Measurements from ENCODE around the gene DDIT4. TPM values are rescaled to one million over a fixed set of nuclear protein-coding genes. Genes with fewer than 3 reads are reported as not detected.

DDIT4 gene
- total and polyA plus RNA-seq, 2 experiments from 2014 or later = 114 to 136 TPM

DNA sequence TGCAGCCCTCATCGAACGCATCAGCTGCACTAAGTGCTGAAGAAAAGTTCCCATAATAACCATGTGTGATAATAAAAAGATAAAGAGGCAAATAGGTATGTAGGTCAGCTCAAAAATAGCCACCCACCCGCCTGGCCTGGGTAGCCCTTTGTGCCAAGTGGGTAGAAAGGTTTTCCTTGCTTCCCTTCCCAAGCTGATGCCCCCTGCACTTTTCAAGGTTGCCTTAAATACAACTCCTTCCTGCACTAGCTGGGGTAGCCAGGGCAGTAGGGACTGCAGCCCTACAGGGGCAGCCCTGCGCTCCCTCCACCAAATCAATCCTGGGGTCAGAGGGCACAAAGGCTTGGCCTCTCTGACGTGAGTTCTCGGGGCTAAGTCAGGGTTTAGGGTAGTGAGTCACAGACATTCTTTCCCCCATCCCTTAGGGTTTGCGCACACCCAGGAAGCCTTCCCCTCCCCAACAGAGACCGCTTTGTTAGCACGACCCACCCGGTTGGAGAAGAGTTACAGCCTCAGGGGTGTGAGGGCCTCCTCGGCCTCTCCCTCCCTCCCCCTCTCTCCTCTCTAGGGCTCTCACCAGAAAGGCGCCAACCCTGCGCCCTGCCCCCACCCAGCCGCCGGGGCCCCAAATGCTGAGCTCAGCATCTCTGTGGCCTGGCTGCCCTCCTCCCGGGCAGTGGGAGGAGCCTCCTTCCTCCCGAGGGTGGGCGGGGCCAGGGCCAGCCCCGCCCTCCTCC is 13.3 kb upstream of the DDIT4 start:
- peak overlapping the region; percentile 99 for H3K27ac Mint-ChIP-seq
- Histone ChIP-seq H3K4me1 (ENCODE audit: insufficient read depth) (peaks cover 29% of the 10 kb centered on the region), H3K36me3 (ENCODE audit: insufficient read depth) (no peaks in the 10 kb centered on the region), H3F3A (replicated peaks; ENCODE audit: low read depth) (peaks cover 24% of the 10 kb centered on the region), H3K4me2 (peak overlapping the region; percentile 92), H3K4me3 (peak overlapping the region; percentile 62; the same call in 1 of the 2 replicates), H3K79me2 (replicated peaks; ENCODE audit: insufficient read depth) (no peaks in the 10 kb centered on the region), H3K27ac (ENCODE audit: low read depth) (peak overlapping the region; percentile 96), H2AFZ (peak overlapping the region; percentile 15; the same call in 1 of the 2 replicates), H3K9me2 (ENCODE audit: insufficient read depth) (no peaks in the 10 kb centered on the region), H4K20me1 (replicated peaks; ENCODE audit: insufficient read depth) (no peaks in the 10 kb centered on the region), H3K27me3 (ENCODE audit: insufficient read depth) (no peaks in the 10 kb centered on the region)
- no peaks in the 10 kb centered on the region for H3K9me3 Mint-ChIP-seq
- TF ChIP-seq NANOG (IDR thresholded peaks at IDR 0.05; ENCODE audit: borderline replicate concordance) (no peak), POLR2AphosphoS5 (IDR thresholded peaks at IDR 0.05; ENCODE audit: low read depth) (0 out of 2 replicates have a peak, but pooled peaks have one; percentile 38), EZH2phosphoT487 (IDR thresholded peaks at IDR 0.05; ENCODE audit: unreplicated experiment) (no peak), CREB1 (CRISPR knock-in tag; IDR thresholded peaks at IDR 0.05; ENCODE audit: low read depth) (peak; percentile 58; the same call in 1 of the 2 replicates)
- TF ChIP-seq, protein P1, sequence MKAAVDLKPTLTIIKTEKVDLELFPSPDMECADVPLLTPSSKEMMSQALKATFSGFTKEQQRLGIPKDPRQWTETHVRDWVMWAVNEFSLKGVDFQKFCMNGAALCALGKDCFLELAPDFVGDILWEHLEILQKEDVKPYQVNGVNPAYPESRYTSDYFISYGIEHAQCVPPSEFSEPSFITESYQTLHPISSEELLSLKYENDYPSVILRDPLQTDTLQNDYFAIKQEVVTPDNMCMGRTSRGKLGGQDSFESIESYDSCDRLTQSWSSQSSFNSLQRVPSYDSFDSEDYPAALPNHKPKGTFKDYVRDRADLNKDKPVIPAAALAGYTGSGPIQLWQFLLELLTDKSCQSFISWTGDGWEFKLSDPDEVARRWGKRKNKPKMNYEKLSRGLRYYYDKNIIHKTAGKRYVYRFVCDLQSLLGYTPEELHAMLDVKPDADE (IDR thresholded peaks at IDR 0.05) = peak; percentile 14; the same call in 1 of the 2 replicates
- DNase-seq (ENCODE audit: low spot score) (peak; percentile 97), ATAC-seq (peak; percentile 89)
- H3K27me3 Mint-ChIP-seq (ENCODE audit: insufficient read depth, low read depth, poor library complexity) = peaks cover 29% of the 10 kb centered on the region
- no peaks in the 10 kb centered on the region for H3K36me3 Mint-ChIP-seq (ENCODE audit: low read depth)
- peaks cover 60% of the 10 kb centered on the region for H3K4me1 Mint-ChIP-seq
- peak overlapping the region; percentile 55 for H3K4me3 Mint-ChIP-seq

DNA sequence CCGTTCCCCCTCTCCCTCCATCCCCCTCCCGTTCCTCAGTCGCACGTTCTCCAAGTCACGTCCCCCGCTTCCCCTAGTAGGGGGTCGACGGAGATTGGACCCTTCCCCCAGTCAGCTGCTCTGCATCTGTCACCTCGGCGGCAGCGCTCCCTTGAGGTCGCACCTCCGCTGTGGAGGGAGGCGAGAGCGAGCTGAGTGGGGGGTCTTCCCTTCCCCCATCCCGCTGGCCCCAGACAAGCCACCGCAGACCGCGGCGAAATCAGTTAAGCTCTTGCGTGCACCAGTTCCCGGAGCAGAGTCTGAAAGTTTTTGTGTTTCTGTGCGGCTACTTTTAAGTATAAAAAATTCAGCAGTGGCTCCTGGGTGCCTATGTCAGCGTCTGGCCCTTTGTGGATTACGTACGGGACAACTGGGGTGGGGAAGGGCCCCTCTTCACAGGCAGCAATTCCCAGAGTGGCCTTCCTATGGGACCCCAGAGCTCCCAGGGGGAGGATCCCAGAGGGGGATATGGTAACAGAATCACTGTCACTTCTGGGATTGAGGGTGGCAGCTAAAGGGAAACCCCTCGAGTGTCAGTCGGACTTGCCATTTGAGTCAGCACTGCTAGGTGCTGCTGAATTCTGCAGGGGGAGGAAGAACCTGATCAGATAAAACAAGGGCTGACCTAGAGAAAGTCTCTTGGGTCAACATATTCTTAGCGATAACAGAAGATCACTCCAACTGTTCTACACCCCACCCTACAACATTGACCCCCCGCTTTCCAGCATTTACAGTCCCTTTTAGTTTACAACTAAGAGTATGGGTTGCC is 12.5 kb upstream of the DDIT4 start:
- peak overlapping the region; percentile 40; the same call in 1 of the 2 replicates for H2AFZ ChIP-seq
- H3K4me1 Mint-ChIP-seq = peaks cover 62% of the 10 kb centered on the region
- TF ChIP-seq POLR2AphosphoS5 (IDR thresholded peaks at IDR 0.05; ENCODE audit: low read depth) (peak; percentile 58), ZNF114 (CRISPR knock-in tag; IDR thresholded peaks at IDR 0.05) (no peak), JUNB (IDR thresholded peaks at IDR 0.05; ENCODE audit: unreplicated experiment) (no peak), NANOG (IDR thresholded peaks at IDR 0.05; ENCODE audit: borderline replicate concordance) (no peak), EZH2phosphoT487 (IDR thresholded peaks at IDR 0.05; ENCODE audit: unreplicated experiment) (no peak)
- TF ChIP-seq, protein P1 (IDR thresholded peaks at IDR 0.05) = no peak
- TF ChIP-seq, protein P2, sequence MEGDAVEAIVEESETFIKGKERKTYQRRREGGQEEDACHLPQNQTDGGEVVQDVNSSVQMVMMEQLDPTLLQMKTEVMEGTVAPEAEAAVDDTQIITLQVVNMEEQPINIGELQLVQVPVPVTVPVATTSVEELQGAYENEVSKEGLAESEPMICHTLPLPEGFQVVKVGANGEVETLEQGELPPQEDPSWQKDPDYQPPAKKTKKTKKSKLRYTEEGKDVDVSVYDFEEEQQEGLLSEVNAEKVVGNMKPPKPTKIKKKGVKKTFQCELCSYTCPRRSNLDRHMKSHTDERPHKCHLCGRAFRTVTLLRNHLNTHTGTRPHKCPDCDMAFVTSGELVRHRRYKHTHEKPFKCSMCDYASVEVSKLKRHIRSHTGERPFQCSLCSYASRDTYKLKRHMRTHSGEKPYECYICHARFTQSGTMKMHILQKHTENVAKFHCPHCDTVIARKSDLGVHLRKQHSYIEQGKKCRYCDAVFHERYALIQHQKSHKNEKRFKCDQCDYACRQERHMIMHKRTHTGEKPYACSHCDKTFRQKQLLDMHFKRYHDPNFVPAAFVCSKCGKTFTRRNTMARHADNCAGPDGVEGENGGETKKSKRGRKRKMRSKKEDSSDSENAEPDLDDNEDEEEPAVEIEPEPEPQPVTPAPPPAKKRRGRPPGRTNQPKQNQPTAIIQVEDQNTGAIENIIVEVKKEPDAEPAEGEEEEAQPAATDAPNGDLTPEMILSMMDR (conservative IDR thresholded peaks at IDR 0.05; ENCODE audit: low read depth in 2 of 2) = peak; percentile 12 to 63; a peak in 3 of 4 replicates
- TF ChIP-seq, protein P3, sequence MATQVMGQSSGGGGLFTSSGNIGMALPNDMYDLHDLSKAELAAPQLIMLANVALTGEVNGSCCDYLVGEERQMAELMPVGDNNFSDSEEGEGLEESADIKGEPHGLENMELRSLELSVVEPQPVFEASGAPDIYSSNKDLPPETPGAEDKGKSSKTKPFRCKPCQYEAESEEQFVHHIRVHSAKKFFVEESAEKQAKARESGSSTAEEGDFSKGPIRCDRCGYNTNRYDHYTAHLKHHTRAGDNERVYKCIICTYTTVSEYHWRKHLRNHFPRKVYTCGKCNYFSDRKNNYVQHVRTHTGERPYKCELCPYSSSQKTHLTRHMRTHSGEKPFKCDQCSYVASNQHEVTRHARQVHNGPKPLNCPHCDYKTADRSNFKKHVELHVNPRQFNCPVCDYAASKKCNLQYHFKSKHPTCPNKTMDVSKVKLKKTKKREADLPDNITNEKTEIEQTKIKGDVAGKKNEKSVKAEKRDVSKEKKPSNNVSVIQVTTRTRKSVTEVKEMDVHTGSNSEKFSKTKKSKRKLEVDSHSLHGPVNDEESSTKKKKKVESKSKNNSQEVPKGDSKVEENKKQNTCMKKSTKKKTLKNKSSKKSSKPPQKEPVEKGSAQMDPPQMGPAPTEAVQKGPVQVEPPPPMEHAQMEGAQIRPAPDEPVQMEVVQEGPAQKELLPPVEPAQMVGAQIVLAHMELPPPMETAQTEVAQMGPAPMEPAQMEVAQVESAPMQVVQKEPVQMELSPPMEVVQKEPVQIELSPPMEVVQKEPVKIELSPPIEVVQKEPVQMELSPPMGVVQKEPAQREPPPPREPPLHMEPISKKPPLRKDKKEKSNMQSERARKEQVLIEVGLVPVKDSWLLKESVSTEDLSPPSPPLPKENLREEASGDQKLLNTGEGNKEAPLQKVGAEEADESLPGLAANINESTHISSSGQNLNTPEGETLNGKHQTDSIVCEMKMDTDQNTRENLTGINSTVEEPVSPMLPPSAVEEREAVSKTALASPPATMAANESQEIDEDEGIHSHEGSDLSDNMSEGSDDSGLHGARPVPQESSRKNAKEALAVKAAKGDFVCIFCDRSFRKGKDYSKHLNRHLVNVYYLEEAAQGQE (IDR thresholded peaks at IDR 0.05; ENCODE audit: unreplicated experiment) = no peak

More for the DNA sequence above, 12.5 kb upstream of the DDIT4 start:
- no peaks in the 10 kb centered on the region for H3K79me2 ChIP-seq (replicated peaks; ENCODE audit: insufficient read depth)
- DNase-seq (ENCODE audit: low spot score) (no peak), ATAC-seq (peak; percentile 66)
- H3K9me3 Mint-ChIP-seq = no peaks in the 10 kb centered on the region
- H4K20me1 ChIP-seq (replicated peaks; ENCODE audit: insufficient read depth) = no peaks in the 10 kb centered on the region
- peaks cover 30% of the 10 kb centered on the region for H3K27me3 Mint-ChIP-seq (ENCODE audit: insufficient read depth, low read depth, poor library complexity)
- H3K27ac ChIP-seq (ENCODE audit: low read depth) = peak overlapping the region; percentile 97
- H3K36me3 Mint-ChIP-seq (ENCODE audit: low read depth) = no peaks in the 10 kb centered on the region
- peaks cover 36% of the 10 kb centered on the region for H3K4me1 ChIP-seq (ENCODE audit: insufficient read depth)
- no peaks in the 10 kb centered on the region for H3K36me3 ChIP-seq (ENCODE audit: insufficient read depth)
- peaks cover 29% of the 10 kb centered on the region for H3F3A ChIP-seq (replicated peaks; ENCODE audit: low read depth)
- H3K9me2 ChIP-seq (ENCODE audit: insufficient read depth) = no peaks in the 10 kb centered on the region
- peak overlapping the region; percentile 74 for H3K4me3 Mint-ChIP-seq
- H3K27me3 ChIP-seq (ENCODE audit: insufficient read depth) = no peaks in the 10 kb centered on the region
- peak overlapping the region; percentile 62 for H3K4me3 ChIP-seq
- peak overlapping the region; percentile 92 for H3K4me2 ChIP-seq
- peak overlapping the region; percentile 90 for H3K27ac Mint-ChIP-seq

Measured in GM23338 (cell line).